HFFc6 (cell line): ENCODE data around the gene DISP3. TPM values are rescaled to one million over a fixed set of nuclear protein-coding genes. Genes with fewer than 3 reads are reported as not detected.

Experiments used
- DNase-seq: peaks from one replicate; pipeline ENCODE4 v3.0.0-alpha.2; 2018
- H3K27ac Mint-ChIP-seq: 2 replicates; pipeline ENCODE4 v1.8.0; 2020; ENCODE audit warnings: mild to moderate bottlenecking, mixed read lengths
- H3K27me3 Mint-ChIP-seq: 2 replicates; pipeline ENCODE4 v1.8.0; 2021; ENCODE audit warnings: mild to moderate bottlenecking, moderate library complexity, mixed read lengths; ENCODE audit not compliant: insufficient read depth
- H3K36me3 Mint-ChIP-seq: 2 replicates; pipeline ENCODE4 v1.8.0; 2021; ENCODE audit warnings: low read depth, mixed read lengths
- H3K4me1 Mint-ChIP-seq: 2 replicates; pipeline ENCODE4 v1.8.0; 2020; ENCODE audit warnings: low read depth, mixed read lengths
- H3K4me3 Mint-ChIP-seq: 2 replicates; pipeline ENCODE4 v1.8.0; 2020; ENCODE audit warnings: mild to moderate bottlenecking, moderate library complexity, mixed read lengths
- H3K9me3 Mint-ChIP-seq: 2 replicates; pipeline ENCODE4 v1.8.0; 2020; ENCODE audit warnings: mild to moderate bottlenecking, mixed read lengths
- CTCF ChIP-seq: fragments of 200-600 bp; sonication (generic); IDR thresholded peaks from 2 replicates; pipeline ENCODE4 v1.5.0; 2021; ENCODE audit warnings: antibody characterized with exemption, mild to moderate bottlenecking
- total RNA-seq, 6 experiments: library from RNA; stranded (reverse); fragmentation: NEBNext Ultra II Directional; extraction: Animal tissue kit (Norgen Biotek cat#: 25700); gene quantifications; 2 replicates in 1 of 6; 3 replicates in 5 of 6; pipeline ENCODE4 v1.2.3, GENCODE V29; 2021

DISP3 gene
- total RNA-seq, 6 experiments from 2014 or later: not detected

GRCh38 chr1:11524465-11525150 is 45.7 kb downstream of the DISP3 start:
- no peak for TF ChIP-seq CTCF
- H3K27me3 Mint-ChIP-seq: peaks cover 31% of the 10 kb centered on the region
- no peak overlapping the region for H3K27ac Mint-ChIP-seq
- H3K9me3 Mint-ChIP-seq: no peaks in the 10 kb centered on the region
- no peaks in the 10 kb centered on the region for H3K4me1 Mint-ChIP-seq
- no peak for DNase-seq
- H3K36me3 Mint-ChIP-seq: no peaks in the 10 kb centered on the region
- no peak overlapping the region for H3K4me3 Mint-ChIP-seq

GRCh38 chr1:11525151-11525505 is 46.2 kb downstream of the DISP3 start:
- Mint-ChIP-seq H3K27me3 (peaks cover 28% of the 10 kb centered on the region), H3K9me3 (no peaks in the 10 kb centered on the region), H3K36me3 (no peaks in the 10 kb centered on the region), H3K27ac (no peak overlapping the region), H3K4me3 (no peak overlapping the region), H3K4me1 (no peaks in the 10 kb centered on the region)
- no peak for DNase-seq
- TF ChIP-seq CTCF: no peak

GRCh38 chr1:11525516-11525915 is 46.6 kb downstream of the DISP3 start:
- H3K9me3 Mint-ChIP-seq: no peaks in the 10 kb centered on the region
- H3K27me3 Mint-ChIP-seq: peaks cover 27% of the 10 kb centered on the region
- no peak for DNase-seq
- no peak for TF ChIP-seq CTCF
- H3K36me3 Mint-ChIP-seq: no peaks in the 10 kb centered on the region
- no peak overlapping the region for H3K27ac Mint-ChIP-seq
- no peak overlapping the region for H3K4me3 Mint-ChIP-seq
- no peaks in the 10 kb centered on the region for H3K4me1 Mint-ChIP-seq

GRCh38 chr1:11526071-11526895 is 47.3 kb downstream of the DISP3 start:
- H3K4me1 Mint-ChIP-seq: no peaks in the 10 kb centered on the region
- no peak for TF ChIP-seq CTCF
- no peak overlapping the region for H3K27ac Mint-ChIP-seq
- no peaks in the 10 kb centered on the region for H3K36me3 Mint-ChIP-seq
- peaks cover 25% of the 10 kb centered on the region for H3K27me3 Mint-ChIP-seq
- no peaks in the 10 kb centered on the region for H3K9me3 Mint-ChIP-seq
- no peak overlapping the region for H3K4me3 Mint-ChIP-seq
- DNase-seq: no peak

- H3K27ac Mint-ChIP-seq: no peak overlapping the region
Measured at GRCh38 chr1:11527541-11528452, 48.8 kb downstream of the DISP3 start.

More at GRCh38 chr1:11527541-11528452, 48.8 kb downstream of the DISP3 start:
- DNase-seq: no peak
- Mint-ChIP-seq H3K9me3 (no peaks in the 10 kb centered on the region), H3K4me3 (no peak overlapping the region), H3K36me3 (no peaks in the 10 kb centered on the region), H3K4me1 (no peaks in the 10 kb centered on the region), H3K27me3 (peaks cover 18% of the 10 kb centered on the region)
- no peak for TF ChIP-seq CTCF
